HFFc6 (cell line): ENCODE results near the gene PSMD9. TPM values are rescaled to one million over a fixed set of nuclear protein-coding genes. Genes with fewer than 3 reads are reported as not detected.

Source experiments
- total RNA-seq, 6 experiments: library from RNA; stranded (reverse); fragmentation: NEBNext Ultra II Directional; extraction: Animal tissue kit (Norgen Biotek cat#: 25700); gene quantifications; 2 replicates in 1 of 6; 3 replicates in 5 of 6; pipeline ENCODE4 v1.2.3, GENCODE V29; 2021

PSMD9 gene
- total RNA-seq, 6 experiments from 2014 or later, result 63.4 to 84.7 (median 75.1) TPM

Other genes starting within 250 kb of the PSMD9 start
- gene MORN3, start 219.1 kb upstream of the PSMD9 start, total RNA-seq, result under 1 TPM in 5 of 6 experiments, not detected in 1; 0.14 to 0.40 (median 0.23) TPM
- gene TMEM120B, start 176.0 kb upstream of the PSMD9 start, total RNA-seq, result 10 to 100 TPM in 5 of 6 experiments, 1 to 10 TPM in 1; 9.7 to 13.8 (median 12.6) TPM
- gene RHOF, start 95.1 kb upstream of the PSMD9 start, total RNA-seq, result 1 to 10 TPM; 3.2 to 4.2 (median 3.6) TPM
- gene SETD1B, start 84.8 kb upstream of the PSMD9 start, total RNA-seq, result 10 to 100 TPM; 18.5 to 22.0 (median 20.9) TPM
- under 1 TPM in 4 of 6 experiments, not detected in 2; 0.14 to 0.25 (median 0.21) TPM for gene HPD, start 29.9 kb upstream of the PSMD9 start, total RNA-seq
- gene CFAP251, start 29.8 kb downstream of the PSMD9 start, total RNA-seq, result 1 to 10 TPM in 5 of 6 experiments, under 1 TPM in 1; 0.66 to 4.2 (median 3.3) TPM
- gene BCL7A, start 133.1 kb downstream of the PSMD9 start, total RNA-seq, result 1 to 10 TPM; 2.6 to 3.8 (median 3.4) TPM
- gene MLXIP, start 190.0 kb downstream of the PSMD9 start, total RNA-seq, result 10 to 100 TPM; 19.0 to 23.8 (median 21.7) TPM